Fibroblast of skin of scalp (primary cell): Measurements from ENCODE around the gene SLC37A3.
A peak's percentile ranks its signal among the peaks of the same experiment; 100 is the strongest.

Source experiments
- DNase-seq: peaks from one replicate; pipeline ENCODE4 v3.0.0-alpha.2; 2013

SLC37A3 gene

DNA sequence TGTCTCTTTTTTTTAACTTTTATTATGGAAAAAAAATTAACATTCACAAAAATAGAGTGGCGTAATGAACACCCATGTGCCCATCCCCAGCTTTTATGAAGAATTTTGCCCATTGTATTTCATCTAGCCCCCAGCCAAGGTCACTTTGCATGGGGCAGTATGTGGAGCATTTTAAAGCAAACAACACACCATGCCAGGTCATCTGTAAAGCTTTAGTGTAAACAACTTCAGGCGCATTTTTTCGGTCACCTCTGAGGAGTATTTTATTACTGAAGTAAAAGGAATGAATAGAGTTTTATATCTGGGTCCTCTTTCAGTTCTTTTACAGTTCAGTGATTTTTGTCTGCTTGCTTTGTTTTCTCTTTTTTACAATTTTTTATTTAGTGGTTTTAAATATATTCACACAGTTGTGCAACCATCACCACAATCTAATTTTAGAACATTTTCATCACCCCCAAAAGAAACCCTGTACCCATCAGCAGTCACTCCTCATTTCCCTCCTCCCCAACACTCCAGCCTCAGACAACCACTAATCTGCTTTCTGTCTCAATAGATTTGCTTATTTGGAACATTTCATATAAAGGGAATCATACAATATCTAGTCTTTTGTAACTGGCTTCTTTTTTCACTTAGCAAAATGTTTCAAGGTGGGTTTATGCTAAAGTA, 87.9 kb downstream of the SLC37A3 start:
- no peak for DNase-seq

DNA sequence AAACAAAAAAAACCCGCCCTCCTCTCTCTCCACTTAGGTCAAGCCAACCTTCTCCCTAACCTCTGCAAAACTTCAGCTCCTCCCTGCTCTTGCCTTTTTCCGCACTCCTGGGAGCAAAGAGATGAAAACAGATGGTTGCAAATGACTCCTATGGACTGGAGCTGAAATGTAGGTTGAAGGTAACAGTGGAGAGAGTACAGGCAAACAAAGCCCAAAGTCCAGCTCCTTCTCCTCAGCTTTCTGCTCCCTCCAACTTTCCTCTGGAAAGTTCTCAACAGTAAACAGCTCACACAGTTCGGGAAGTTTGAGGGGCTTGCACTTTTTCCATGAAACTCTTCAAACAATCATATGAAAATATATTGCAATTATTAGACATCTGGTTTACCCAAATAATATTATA, 90.3 kb downstream of the SLC37A3 start:
- DNase-seq, result no peak

DNA sequence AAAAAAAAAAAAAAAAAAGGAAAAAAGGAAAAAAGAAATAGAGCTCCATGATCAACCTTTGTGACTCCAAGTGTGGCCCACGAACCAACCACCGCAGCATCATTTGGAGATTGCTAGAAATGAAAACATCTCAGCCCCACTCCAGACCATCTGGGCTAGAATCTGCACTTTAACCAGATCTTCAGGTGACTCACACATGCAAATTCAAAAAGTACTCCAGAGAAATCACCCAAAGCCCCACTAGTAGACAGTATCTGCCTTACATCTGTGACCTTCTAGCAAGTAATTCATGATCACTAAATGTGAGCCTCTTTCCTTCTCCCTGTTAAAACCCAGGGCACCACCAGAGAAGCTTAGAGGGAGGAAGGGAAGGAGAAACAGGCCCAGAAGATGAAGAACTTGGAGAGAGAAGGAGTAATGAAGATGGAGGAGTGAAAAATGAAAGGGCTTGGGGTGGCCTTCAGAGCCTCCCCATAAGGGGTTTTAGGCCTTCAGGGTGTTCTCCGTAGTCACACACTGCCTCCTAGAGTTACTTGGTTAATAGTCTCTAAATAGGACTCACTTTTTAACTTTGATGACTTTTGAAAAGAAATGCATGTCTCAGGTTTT, 94.0 kb downstream of the SLC37A3 start:
- DNase-seq, result peak; percentile 36

DNA sequence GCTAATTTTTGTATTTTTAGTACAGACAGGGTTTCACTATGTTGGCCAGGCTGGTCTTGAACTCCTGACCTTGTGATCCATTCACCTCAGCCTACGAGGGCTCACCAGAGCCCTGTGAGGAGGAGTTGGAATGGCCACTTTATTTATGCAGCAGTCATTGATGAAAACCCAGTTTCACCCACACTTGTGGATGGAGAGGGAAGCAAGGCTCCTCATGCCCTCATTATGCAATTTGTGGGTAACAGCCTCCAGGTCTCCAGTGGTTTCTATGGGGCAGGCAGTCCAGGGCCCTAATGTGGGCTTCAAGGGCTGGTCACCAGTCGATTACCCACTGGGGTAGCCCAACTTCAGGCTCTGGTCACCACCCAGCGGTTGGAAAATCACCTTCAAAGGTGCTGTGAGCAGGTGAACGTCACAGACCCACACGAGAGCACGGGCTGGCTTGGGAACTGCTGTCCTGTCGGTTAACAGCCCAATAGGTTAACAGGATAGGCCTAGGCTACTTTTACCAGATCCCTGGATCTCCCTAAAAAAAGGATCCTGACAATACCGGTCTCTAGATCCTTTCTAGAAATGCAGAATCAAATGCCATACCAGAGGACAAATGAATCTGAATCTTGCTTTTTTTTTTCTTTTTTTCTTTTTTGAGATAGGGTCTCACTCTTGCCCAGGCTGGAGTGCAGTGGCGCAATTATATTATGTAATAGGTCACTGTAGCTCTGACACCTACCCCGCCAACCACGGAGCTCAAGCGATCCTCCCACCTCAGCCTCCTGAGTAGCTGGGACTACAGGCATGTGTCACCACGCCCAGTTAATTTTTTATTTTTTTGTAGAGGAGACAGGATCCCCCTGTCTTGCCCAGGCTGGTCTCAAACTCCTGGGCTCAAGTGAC, 97.8 kb downstream of the SLC37A3 start:
- DNase-seq, result no peak

DNA sequence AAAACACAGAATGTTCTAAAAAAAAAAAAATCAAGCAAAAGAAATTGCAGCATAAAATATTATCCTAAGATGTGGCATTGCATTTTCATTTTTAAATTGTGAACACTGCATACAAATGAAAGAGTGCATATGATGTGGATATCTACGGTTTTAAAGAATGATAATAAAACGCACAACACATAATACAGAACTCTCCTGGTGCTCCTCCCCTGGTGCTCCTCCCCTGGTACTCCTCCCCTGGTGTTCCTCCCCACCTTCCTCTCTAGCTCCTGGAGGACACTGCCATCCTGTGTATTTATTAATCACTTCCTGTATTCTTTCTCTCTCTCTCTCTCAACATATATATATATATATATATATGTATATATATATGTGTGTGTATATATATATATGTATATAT, 100.1 kb downstream of the SLC37A3 start:
- DNase-seq, result no peak

DNA sequence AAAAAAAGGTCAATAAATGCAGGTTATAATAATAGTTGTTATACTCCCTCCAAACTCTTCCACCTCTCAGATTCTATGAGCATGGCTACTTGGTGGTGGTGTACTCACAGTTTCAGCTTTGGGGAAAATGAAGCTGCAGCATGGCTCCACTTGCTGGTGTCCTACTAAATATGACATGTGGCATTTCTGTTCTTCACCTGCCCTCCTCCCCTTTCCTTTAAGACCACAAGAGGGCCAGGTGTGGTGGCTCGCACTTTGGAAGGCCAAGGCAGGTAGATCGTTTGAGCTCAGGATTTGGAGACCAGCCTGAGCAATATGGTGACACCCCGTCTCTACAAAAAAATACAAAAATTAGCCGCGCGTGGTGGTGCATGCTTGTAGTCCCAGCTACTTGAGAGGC, 101.1 kb downstream of the SLC37A3 start:
- no peak for DNase-seq

DNA sequence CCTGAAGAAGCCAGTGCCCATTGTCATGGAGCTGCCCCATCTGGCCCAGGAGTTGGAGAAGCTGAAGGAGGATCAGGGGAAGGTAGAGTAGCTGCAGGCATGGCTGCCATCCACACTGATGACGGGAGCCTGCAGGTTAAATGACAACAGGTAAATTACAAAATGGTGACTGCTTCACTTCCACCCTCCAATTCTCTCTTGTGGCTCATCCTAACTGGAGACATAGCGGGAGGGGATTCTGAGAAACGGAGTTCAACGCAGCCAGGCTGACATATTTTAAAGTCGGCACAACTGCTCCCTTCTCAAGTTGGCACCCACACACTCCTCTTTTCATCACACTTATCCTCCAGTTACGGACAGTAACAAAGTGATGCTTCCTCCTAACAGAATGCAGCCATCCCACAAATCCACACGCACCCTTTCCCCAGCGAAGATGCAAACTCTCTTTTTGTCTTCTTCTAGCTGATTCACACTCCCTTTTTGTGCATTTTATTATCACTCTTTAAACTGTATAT, 103.0 kb downstream of the SLC37A3 start:
- no peak for DNase-seq

DNA sequence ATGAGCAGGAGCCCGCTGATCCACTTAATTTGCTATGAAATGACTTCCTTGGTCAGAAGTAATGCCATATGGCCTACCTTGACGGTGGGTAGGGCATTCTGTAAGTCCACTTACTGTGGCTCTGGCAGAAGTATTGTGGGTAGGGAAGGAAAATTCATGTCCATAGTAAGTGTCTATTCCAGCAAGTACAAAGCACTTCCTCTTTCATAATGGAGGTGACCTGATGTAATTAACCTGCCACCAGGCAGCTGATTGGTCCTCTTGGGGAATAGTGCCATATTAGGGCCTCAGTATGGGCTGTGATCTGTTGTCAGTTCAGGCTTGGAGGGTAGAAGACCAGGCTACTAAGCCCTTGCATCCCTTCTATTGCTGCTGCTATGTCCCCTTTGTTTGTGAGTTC, 103.9 kb downstream of the SLC37A3 start:
- DNase-seq, result no peak

DNA sequence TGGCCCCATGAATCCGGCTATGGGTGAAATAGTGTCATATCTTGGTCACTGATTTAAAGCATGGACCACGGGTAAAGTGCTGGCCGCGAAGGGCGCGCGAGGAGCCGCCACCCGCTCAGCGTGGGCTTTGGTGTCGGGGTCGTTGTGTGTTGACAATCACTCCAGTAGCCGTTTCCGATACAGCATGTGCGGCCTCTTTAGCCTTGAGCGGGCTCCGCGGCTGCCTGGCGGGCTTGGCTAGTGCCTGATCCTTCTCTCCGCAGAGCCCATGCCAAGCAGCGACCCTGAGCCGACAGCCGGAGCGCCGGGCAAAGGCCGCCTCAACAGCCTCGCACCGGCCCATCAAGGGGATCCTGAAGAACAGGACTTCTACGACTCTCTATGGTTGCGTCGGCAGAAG, 105.9 kb downstream of the SLC37A3 start:
- no peak for DNase-seq

DNA sequence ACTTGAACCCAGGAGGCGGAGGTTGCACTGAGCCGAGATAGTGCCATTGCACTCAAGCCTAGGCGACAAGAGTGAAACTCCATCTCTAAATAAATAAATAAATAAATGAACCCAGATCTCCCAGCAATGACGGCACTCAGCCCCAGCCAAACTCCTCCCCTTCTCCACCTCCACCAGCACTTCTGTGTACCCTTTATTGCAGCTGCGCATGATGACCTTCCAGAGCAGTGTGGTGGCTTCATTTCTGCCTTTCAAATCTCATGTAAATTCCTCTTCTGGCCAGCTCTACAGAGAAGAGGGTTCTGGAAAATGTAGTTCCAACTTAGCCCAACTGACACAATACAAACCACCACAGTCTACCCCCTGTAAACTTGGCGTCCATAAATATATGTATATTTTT, 108.5 kb downstream of the SLC37A3 start:
- DNase-seq, result no peak

DNA sequence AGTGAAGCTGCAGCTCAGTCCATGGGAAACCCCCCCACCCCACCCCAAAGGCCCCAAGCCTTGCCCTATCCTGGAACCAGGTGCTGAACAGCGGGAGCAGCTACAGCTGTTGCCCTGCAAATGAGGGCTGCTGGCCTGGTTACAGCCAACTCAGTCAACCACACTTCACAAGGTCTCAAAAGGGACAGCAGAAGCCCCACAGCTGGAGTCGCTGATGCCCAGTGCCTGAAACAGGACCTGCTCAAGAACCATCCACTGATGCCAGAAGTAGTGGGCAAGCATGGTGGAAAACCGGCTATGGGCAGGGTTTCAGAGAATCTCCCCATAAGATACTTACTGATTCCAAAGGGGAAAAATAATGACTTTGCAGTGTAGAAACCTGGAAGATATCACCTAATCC, 110.3 kb downstream of the SLC37A3 start:
- no peak for DNase-seq

DNA sequence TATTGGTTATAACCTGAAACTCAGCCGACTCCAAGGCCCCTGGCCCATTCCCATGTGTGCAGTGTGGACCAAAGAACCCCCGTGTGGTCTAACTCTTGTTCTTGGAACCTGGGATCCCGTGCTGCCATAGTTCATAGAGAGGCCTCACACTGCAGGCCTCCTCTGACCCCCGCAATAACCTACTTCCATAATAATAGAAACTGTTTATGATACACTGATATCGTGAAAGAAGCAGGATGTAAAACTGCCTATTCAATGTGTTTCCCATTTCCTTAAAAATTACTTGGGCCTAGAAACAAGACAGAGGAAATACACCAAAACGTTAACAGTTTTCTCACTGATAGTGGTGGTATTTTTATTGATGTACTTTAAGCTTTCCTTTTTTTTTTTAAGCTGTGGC, 112.4 kb downstream of the SLC37A3 start:
- DNase-seq, result no peak

DNA sequence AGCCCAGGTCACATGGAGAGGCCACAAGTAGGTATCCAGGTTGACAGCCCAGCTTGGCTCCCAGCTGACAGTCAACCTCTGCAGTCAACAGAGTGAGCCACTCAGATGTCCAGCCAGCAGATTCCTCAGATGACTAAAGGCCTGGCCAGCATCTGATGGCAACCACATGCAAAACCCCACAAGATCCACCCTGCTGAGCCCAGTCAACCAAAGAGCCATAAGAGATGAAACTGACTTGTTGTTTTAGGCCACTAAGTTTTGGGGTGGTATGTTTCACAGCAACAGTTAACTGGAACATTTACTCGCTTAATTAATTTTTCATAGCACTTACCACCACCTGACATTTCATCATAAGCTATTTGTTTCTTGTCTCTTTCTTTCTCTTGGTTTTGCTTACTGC, 114.3 kb downstream of the SLC37A3 start:
- DNase-seq, result peak; percentile 4
